Stimulated activated CD8-positive, alpha-beta memory T cell treated with anti-CD3 and anti-CD28 coated beads, Interleukin-15, amount 100 ng/mL, for 48 hours (primary cell): ENCODE data around the gene NPR3.

ENCODE experiments used
- DNase-seq, 2 donors: peaks; one replicate each; pipeline ENCODE4 v3.0.0-alpha.2; 2020; ENCODE audit warnings: low read depth in 2 of 2

The NPR3 gene

GRCh38 chr5:32710550-32711361, at the start of gene NPR3:
Gene NPR3 (plus strand): TSS chr5:32711321. CDS start chr5:32711777, 456 bp downstream.
- DNase-seq: no peak

DNA sequence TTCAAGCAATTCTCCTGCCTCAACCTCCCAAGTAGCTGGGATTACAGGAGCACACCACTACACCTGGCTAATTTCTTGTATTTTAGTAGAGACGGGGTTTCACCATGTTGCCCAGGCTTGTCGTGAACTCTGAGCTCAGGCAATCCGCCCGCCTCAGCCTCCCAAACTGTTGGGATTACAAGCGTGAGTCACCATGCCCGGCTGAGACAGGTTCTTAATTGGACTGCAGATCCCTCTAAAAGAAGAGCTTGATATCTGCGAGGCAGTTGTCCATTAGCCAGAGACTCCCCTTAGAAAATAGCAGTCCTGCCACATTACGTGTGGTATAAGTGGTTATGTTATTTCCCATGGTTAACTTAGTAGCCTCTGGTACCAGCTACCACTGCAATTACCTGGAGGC, 46.6 kb upstream of the NPR3 start:
- DNase-seq: no peak

GRCh38 chr5:32668552-32668951, 42.6 kb upstream of the NPR3 start:
- no peak for DNase-seq

GRCh38 chr5:32673272-32673671, 37.8 kb upstream of the NPR3 start:
- DNase-seq: no peak

GRCh38 chr5:32677023-32677422, 34.1 kb upstream of the NPR3 start:
- no peak for DNase-seq

GRCh38 chr5:32678472-32678871, 32.6 kb upstream of the NPR3 start:
- DNase-seq: no peak

- DNase-seq: no peak
Observed at GRCh38 chr5:32679218-32679617, 31.9 kb upstream of the NPR3 start.

DNA sequence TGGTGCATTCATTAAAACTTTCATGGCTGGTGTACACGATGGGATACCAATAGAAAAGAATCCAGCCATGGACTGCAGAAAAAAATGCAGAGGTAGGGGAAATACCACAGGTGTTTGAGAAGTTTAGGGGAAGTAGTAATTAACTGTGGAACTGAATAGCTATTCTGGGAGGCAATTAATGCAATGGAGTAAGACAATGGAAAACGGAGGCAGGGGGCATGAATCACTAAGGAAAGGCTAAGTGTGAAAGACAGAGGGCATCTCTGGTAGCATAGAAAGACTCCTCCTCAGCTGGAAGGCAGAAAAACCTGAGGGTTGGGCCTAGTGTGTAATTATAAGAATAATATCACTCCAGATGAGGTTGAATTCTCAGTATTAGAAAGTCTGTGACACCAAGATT, 30.9 kb upstream of the NPR3 start:
- DNase-seq: no peak

DNA sequence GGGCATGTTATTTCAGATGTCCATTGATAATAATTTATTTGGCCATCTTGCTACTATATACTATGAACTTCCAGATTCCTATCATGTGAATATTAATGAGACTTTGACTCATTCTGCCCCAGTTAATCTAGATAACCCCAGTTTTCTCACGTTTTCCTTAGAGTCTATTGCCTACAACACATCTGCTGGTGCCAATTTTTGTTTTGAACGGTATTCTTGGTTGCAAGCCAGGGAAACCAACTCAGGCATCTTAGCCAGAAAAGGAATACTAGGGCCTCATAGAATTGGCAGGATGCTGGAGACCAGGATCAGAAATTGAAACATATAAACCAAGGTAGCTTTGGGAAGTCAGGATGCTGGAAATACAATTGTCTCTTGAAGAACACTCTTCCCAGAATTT, 28.0 kb upstream of the NPR3 start:
- no peak for DNase-seq

- no peak for DNase-seq
Observed at GRCh38 chr5:32684260-32684659, 26.9 kb upstream of the NPR3 start.

- DNase-seq: no peak
Observed at GRCh38 chr5:32686799-32687498, 24.2 kb upstream of the NPR3 start.

DNA sequence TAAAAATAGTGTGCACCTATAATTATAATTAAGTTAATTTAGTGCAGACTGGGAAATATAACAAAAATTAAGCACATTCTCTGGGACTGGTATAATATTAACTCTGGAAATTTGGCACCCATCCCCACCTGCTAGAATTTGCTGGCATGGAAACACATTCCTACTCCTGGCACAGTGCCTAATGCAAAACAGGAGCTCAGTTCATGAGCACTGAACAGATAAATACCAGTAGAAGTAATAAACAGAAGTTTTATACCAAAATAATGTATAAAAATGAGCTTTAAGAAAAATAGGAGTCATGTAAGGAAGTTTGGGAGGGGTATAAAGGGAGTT, 23.7 kb upstream of the NPR3 start:
- DNase-seq: no peak

DNA sequence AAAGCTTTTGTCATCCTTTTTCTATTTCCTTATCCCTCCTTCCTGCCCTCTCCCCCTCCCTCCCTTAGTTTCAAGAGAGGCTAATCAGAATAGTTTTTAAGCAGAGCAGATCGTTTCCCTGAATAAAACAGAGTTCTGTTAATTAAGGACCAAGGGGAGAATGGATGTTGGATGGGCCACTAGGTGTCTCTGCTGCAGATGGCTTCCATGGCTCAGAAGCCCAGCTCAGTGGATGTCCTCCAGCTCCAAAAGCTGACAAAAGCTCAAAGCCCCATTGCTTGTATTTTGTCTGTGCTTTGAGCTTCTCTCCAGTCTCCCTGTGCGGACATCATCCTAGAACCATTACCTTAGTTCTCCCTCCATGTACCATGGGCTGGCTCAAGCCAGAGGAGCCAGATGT, 21.0 kb upstream of the NPR3 start:
- no peak for DNase-seq

- no peak for DNase-seq
Observed at GRCh38 chr5:32690666-32691065, 20.5 kb upstream of the NPR3 start.

- no peak for DNase-seq
Observed at GRCh38 chr5:32692036-32692746, 18.9 kb upstream of the NPR3 start.

DNA sequence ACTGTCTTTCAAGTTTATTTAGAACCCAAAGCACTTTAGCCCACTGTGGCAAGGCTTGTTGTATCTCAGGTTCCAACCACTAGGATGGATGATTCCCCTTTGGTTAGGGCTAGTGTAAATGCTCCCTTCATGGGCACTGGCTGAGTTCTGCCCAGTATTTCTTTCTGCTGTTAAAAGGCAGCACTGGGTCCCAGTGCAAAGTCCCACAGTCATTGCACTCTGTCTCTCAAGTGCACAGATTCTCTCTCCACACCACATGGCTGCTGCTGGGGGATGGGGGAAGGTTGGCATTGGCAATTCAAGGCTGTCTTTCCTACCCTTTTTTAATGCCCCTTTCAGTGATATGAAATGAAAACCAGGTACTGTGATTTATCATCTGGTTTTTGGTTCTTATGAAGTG, 7.2 kb upstream of the NPR3 start:
- no peak for DNase-seq

- DNase-seq: no peak
Observed at GRCh38 chr5:32707418-32707997, 3.6 kb upstream of the NPR3 start.

GRCh38 chr5:32708949-32709348, 2.2 kb upstream of the NPR3 start:
- DNase-seq: no peak

DNA sequence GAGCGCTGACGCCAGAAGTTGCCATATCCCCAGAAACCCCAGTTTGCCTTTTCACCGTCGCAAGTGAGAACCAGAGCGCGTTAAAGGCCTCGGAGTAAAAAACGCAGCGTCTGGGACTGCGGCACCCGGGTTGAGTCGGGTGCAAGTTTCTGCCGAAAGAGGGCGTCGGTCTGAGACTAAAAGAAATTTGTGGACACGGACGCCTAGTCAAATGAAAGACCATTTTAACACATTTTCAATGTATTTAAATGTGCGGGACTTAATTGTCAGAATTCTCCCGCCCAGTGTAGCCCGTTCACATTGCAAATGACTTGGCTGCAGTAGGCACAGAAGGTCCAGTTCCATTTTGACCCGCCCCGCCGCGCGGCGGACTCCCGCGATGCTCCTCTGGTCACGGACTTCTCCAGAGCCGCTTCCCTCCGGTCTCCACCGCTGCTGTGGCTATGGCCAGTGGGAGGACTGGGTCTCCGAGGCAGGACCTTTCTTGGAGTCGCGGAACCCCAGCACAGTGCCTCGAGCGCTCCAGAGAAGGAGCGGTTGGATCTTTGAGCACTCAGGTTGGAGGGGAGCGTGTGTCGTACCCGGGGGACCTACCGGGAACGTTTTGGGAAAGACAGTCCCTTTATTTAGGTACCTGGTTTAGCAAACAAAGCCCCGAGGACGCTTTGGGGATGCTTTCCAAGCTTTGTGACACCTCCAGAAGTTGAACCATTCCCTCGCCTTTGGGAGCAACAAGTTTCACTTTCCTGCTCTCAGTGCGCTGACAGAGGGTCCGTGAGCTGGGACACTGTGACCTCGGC, 1.2 kb upstream of the NPR3 start:
- DNase-seq: peak; percentile 34 to 41

GRCh38 chr5:32711362-32711680, 200 bp downstream of the NPR3 start:
- no peak for DNase-seq

GRCh38 chr5:32711681-32712480, 760 bp downstream of the NPR3 start:
- DNase-seq: no peak
